HG03342 (cell line): ENCODE data around the gene RAI14.
"Not testable (repeated sequence)": the region's sequence is repeated elsewhere in the genome, so short reads cannot be mapped to it uniquely, and the experiment has no call there.

Experiments
- ATAC-seq: cut with Tn5 transposase; IDR thresholded peaks from one replicate; pipeline ENCODE4 v1.9.1; 2021; ENCODE audit warnings: mild to moderate bottlenecking, moderate library complexity; ENCODE audit not compliant: unreplicated experiment

RAI14 gene

DNA sequence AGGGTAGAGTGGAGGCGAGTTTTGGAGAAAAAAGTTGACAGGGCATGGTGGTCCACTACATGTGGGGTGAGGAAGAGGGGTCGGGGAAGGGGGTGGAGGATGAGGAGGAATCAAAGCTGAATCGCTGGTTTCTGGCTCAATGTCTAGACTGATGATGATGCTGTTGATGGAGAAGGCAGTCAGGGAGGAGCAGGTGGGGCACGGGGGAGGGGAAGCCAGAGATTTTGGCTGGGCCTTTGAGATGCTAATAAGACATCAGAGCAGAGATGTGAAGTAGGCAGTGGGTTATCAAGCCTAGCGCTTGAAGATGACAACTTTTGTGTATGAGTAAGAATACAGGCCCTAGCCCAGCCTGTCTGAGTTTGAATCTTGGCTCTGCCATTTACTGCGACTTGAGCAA lies 150.4 kb downstream of the RAI14 start:
- no peak for ATAC-seq

DNA sequence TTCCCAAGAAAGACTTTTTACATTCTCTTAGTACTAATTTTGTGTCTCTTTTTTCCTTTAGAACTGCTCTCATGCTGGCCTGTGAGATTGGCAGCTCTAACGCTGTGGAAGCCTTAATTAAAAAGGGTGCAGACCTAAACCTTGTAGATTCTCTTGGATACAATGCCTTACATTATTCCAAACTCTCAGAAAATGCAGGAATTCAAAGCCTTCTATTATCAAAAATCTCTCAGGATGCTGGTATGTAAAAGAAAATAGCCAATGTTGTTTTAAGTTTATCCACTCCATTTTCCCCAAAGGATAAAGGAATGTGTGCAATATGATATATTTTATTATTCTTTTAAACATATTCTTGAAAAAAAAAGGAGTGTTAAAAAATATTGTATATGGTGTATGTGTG lies 155.6 kb downstream of the RAI14 start:
- no peak for ATAC-seq

DNA sequence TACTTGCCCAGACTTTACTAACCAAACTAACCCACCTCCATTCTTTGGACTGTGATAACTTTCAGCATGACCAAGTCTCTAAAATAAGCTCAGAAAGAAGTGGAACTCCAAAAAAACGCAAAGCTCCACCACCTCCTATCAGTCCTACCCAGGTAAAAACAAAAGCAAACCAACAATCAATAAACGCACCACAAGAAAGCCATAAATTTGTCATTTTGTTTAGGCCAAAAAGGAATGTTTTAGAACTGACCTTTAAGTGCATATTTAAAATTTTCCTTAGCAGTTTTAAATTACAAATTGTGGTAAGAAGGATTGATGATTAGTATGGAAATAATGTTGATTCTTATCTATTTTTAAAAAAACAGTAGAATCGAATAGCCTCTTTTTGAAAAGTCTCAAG lies 157.4 kb downstream of the RAI14 start:
- no peak for ATAC-seq

DNA sequence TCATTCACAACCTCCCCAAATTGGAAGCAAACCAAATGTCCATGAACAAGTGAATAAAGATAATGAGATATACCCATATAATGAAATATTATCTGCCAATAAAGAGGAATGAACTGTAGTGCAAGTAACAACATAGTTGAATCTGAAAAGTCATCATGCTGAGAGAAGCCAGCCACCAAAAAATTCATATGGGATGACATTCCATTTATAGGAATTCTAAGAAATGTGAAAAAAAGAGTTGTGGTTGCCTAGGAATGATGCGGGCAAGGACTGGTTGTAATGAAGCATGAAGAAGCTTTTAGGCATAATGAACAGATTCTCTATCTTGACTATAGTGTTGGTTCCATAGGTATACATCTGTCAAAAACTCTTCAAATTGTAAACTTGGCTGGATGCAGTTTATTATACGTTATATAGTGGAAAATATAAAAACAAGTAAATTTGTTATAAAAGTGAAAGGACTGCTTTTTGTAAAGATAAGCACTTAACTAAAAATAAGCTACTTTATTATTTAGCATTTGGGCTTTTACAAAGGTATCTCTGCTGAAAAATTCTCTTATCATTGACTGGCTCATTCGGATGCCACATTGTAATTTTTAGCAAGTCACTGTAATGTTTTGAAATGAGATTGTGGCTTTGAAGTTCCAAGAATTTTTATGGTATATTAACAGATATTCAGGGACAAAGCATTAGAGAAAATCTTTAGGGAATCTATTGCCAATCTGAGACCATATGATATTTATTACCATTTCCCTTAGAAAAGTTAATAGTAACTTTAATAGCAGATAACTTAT lies 161.6 kb downstream of the RAI14 start:
- no peak for ATAC-seq

DNA sequence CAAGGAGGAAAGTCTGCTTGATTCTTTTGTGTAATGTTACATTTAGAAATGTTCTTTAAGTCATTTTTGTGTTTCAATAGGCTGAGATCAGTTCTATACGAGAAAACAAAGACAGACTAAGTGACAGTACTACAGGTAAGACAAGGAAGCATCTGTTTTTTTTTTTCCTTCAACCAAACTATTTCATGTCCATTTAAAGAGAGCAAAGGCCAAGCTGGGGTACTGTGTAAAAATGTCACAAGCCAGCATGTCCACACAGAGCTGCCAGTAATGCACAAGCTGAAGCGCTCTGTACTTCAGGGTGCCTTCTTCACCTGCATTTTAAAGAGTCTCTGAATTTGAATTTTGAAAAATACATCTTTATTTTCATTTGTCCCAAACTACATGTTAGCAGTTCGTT lies 162.6 kb downstream of the RAI14 start:
- no peak for ATAC-seq

DNA sequence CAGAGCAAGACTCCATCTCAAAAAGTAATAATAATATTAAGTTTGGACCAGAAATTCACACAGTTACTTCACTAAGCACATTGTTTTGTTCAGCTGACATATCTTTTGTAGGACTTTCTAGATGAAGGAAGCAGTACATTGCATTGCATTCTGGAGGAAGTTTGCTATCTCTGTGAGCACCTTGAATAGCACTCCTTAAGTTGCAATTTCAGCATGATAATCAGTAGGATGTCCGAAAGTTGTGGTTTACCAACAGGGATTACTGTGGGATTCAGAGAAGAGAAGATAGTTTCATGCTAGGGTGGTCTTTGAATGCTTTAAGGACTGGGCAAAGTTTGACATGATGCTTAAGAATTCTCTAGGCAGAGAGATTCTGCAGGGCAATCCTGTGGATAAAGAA lies 164.5 kb downstream of the RAI14 start:
- ATAC-seq: no peak

DNA sequence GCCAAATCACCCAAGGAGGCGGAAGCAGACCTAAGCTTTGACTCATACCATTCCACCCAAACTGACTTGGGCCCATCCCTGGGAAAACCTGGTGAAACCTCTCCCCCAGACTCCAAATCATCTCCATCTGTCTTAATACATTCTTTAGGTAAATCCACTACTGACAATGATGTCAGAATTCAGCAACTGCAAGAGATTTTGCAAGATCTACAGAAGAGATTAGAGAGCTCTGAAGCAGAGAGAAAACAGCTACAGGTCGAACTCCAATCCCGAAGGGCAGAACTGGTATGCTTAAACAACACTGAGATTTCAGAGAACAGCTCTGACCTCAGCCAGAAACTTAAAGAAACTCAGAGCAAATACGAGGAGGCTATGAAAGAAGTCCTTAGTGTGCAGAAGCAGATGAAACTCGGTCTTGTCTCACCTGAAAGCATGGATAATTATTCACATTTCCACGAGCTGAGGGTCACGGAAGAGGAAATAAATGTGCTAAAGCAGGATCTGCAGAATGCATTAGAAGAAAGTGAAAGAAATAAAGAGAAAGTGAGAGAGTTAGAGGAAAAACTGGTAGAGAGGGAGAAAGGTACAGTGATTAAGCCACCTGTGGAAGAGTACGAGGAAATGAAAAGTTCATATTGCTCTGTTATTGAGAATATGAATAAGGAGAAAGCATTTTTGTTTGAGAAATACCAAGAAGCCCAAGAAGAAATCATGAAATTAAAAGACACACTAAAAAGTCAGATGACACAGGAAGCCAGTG lies 167.0 kb downstream of the RAI14 start:
- ATAC-seq: no peak

DNA sequence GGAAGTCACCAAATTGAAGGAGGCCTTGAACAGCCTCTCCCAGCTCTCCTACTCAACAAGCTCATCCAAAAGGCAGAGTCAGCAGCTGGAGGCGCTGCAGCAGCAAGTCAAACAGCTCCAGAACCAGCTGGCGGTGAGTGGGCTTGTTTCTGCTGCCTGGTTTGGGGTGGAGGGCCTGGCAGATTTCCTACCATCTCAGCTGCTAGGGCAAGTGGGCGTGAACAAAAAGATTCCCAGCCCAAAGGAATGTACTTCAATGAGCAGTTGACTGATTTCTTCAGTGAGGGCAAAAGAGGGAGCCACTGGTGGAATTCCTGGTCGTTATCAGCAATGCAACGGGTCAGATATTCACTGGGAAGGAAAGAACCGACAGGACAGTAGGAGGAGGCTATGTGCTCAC lies 170.2 kb downstream of the RAI14 start:
- ATAC-seq: no peak

DNA sequence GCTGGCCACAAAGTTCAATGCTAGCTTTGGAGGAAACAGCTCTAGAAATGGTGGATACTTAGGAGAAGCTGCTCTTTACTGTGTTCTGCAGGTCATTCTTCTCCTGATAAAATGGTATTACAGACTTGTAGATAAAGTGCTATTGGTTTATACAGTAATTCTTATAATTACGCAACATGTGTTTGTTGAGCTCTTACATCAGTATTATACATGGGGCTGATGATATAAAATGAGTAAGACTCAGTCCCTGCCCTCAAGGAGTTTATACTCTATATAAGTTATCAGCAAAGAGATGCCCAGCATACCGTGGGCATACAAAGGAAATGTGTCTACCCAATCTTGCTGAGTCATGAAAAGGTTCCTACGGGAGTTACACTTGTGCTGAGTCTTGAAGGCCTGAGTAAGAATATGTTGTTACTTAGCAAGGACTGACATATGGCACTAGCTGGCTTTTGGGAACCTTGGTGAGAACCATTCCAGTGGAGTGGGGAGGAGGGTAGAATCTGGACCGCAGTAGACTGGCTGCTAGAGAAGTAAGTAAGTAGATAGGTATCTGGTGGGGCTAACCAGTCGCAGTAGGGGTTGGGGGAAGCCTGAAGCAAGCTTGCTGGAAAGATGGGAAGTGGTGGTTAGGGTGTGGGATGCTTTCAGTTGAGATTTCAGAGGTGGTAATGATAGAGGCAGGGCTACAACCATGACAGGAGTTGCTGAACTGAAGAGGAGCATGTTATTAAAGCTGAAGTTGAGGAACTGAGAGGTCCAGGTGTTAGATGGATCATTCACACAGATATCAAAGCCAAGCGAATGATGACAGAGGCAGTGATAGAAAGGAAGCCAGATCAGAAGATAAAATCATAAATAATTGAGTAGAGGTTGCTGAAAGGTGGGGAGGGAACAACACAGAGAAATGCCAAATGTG lies 171.7 kb downstream of the RAI14 start:
- no peak for ATAC-seq

DNA sequence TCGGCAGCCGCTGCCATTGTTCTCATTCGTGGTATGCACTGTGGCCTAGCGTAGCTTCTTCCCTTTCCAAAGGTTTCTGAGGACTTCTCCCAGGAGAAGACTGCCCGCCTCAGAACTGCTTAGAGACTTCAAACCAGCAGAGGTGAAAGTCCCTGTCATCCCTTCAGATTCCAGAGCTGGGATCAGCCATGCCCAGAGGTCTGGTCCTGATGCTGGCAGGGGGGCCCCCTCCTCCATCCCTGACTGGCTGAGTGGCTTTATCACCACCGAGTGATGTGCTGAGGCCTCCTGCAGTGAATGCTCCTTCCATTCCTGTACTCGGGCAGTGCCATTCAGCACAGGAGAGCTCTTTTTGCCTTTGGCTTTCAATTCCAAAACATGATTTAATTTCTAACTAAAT lies 174.7 kb downstream of the RAI14 start:
- ATAC-seq: not testable (repeated sequence)

DNA sequence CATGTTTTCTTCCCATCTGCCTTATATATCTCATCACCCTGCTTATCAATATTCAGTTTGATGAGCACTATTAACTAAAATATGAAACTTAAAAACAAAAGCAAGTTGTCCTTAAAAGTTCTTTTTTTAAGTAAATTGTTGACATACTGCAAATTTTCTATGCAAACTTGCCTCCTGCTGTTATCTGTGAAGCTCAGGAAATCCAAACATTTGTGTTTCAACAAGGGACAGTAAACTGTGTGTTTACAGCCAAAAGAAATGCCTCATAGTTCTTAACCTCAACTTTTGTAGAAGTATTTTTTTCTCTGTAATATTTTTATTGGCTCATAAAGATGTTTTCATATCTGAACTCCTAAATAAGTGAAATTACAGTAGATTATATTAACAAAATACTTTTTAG lies 175.2 kb downstream of the RAI14 start:
- ATAC-seq: no peak

DNA sequence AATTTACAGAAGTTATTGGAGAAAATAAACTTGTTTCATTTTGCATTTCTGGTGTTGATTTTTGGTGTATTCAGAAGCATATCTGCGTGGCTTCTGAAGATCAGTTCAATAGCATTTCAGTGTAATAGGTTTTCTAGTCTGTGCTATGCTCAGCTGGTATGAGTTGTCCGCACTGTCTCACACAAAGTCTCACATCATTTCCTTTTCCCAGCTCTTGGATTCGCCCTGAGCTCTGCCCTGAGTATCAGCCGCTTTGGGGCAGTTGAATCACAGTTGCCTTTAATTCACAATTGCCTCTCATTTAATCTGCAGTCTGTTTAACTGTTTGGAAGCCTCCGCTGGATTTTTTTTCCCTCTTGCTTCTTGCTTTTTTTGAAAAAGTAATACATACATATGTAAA lies 176.4 kb downstream of the RAI14 start:
- ATAC-seq: no peak

DNA sequence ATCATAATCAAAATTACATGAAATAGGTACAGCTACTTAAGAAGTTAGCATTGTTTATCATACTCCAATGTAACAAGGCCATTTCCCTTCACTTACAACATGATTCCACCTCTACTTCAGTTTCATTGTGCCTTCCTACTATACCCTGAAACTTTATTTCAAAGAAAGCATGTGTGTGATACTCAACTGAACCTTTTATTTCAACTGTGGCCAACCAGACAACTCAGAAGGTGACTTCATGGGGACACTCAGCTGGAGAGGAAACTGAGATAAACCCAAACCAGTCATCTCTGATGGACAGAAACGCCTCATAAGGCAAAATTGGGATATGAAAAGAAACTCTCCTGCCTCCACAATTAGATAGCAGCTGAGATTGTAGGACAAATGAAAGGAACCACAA lies 177.0 kb downstream of the RAI14 start:
- no peak for ATAC-seq

DNA sequence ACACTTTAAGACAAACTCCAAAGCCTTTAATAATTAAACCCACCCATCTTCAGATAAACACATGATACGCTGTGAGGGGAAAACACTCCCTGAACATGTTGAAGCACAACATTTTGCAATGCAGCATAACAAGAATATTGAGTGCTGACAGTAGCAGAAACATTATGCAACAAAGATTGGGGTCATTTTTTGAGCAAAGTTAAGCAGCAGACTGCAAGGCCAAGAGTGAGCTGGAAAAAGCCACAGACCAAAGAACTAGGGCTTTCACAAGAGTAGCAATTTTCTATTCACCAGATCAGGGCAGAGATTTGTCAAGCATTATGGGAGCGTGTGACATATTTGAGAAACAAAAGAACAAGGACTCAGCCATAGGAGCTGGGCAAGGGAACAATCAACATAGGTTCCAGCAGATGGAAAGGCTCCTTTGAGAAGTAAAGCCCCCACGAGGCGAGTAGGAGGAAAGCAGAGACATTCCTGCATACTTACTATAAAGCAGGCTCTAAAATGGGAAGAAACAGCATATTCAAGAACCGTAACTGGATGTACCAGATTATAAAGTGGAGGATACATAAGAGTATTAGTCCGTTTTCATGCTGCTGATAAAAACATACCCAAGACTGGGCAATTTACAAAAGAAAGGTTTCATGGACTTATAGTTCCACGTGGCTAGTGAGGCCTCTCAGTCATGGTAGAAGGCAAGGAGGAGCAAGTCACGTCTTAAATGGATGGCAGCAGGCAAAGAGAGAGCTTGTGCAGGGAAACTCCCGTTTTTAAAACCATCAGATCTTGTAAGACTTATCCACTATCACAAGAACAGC lies 178.1 kb downstream of the RAI14 start:
- ATAC-seq: no peak

DNA sequence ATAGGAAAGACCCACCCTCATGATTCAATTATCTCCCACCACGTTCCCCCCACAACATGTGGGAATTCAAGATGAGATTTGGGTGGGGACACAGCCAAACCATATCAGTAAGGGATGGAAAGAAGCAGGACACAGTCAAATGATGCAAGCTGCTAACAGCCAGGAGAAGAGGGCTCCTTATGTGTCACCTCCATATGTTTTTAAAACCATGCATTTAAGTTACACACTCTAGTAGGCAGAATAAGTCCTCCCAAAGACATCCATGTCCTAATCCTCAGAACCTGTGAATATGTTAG lies 178.6 kb downstream of the RAI14 start:
- no peak for ATAC-seq

DNA sequence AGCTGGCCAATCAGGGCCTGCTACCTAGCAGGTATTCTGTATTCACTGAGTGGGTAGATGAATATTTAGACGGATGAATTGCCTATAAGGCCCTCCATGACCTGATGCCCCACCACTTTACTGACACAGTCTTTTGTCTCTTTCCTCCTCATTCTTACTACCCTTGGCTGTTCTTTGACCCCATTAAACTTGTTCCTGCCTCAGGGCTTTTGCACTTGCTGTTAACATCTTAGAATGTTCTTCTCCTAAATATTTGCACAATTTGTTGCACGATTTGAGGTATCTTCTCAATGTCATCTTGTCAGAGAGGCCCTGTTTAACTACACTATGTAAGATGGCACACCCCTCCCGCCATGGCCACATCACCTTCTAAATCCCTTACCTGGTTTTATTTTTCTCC lies 179.5 kb downstream of the RAI14 start:
- no peak for ATAC-seq

DNA sequence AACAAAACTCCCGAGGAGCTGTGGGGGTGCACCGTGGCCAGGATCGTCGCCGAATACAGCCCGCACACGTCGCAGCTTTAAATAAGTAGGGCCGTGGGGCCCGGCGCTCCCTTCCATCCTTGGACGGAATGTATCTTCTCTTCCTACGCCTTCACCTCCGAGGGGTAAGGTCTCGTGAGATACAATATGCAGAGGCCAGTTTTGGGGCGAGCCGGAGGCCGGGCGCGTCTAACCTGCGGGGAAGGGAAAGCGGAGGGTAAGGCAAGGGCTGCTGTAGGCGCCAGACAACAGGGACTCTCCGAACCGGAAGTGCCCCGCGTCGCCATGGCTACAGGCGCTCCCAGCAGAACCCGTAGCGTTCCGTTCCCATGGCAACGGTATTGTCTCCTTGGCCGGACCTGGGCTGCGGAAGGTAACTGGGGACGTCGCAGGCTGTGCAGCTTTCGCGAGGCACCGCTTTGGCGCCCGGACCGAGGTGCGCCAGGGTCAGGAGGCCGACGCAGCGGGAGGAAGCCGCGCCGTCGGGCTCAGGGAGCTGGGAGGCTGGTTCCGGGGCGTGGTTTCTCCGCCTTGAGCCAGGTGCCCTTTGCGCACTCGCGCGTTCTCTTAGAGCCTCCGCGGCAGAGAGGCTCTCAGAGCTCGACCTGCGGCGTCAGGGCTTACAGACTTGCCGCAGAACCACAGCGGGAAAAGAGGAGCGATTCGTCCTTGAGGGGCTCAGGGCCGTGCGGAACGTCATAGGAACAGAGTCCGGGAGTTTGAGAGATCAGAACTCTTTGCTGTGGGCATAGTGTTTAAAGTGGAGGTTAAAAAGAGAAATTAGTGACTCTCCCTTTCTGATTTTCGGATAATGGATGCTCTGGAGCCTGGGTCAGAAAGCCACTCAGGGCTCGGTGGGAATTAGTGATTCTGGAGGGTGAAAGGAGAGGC lies 182.9 kb downstream of the RAI14 start, which contains the start of gene TTC23L:
TSS of gene TTC23L (plus strand) at position 380 of the 930 bp plus-strand sequence. CDS start 1,508 bp downstream, outside the sequence.
- ATAC-seq: peak; percentile 98

DNA sequence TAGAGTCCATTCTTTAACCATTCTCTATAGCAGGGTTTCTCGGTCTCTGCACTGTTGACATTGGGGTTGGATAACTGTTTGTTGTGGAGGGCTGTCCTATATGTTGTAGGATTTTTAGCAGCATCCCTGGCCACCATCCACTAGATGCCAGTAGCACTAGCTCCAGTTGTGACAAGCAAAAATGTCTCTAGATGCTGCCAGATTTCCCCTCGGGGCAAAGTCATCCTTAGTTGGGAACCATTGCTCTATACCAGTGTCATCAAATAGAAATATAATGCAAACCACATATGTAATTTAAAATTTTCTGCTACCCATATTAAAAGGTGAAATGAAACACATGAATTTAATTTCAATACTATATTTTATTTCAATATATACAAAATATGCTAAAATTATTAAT lies 185.7 kb downstream of the RAI14 start:
- ATAC-seq: no peak

DNA sequence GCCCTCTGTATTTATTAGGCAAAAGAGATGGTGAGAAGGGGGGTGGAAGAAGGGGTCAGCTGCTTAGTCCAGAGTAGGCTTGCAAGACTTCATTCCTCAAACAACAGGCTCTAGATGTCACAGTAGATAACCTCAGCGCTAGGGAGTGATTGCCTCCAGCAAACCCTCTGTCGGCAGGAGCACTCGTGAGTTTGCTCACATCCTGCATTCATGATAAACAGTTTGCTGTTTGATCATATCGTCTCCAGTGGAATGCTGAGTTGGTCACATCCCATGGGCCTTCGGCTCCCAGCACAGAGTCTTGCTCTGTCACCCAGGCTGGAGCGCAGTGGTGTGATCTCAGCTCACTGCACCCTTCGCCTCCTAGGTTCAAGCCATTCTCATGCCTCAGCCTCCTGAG lies 186.4 kb downstream of the RAI14 start:
- ATAC-seq: no peak

DNA sequence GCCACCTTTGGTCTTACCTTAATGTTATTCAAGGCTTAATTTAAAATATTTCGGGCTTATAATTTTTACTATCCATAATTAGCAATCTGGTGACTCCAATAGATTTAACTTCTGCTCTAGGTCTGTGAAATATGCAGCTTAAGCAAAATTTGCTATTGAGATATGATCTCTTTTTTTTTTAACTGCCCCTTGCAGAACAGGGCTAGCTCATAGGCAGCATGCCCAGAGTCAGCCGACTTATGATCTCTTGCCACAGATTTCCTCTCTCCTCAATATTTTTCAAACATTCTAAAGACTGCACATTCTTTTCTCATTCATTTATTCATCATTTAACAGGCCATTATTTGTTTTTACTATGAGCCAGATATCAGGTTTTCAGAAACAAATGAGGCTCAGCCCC lies 187.4 kb downstream of the RAI14 start:
- no peak for ATAC-seq
